ENCODE results near the gene SYTL3. TPM values are rescaled to one million over a fixed set of nuclear protein-coding genes. Genes with fewer than 3 reads are reported as not detected.

SYTL3 gene
- total and polyA plus RNA-seq, 10 of the 15 experiments (the other 5 are each of a cell fraction or from before 2014, with no cell fraction given) = 3.3 to 12.1 (median 6.9) TPM

DNA sequence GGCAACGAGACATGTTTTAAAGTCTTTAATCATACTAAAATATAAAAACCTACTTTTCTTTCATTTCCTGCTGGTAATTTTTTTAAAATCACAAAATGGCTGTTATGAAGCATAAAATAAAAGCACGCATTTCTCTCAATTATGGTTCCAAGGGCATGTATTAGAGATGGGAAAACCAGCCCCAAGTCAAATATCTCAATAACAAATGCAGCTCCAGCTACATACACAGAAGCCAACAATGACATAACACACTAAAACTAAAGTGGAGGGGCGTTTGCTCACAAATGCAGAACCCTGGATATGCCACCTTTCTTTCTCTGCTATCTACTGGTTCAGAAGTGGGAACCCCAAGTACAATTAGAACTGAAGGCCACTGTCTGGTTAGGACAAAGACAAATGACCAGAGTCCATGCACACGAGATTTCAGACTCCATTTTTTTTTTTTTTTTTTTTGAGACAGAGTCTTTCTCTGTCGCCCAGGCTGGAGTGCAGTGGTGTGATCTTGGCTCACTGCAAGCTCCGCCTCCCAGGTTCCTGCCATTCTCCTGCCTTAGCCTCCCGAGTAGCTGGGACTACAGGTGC, 141.5 kb downstream of the SYTL3 start:
- BruUV-seq (replicated peaks) = no TSS peak
- ChIA-PET SMC1A (ENCODE audit: uncharacterized antibody, unreplicated experiment) (interaction anchor here (0.6 to 7.5 kb wide), 17 partner anchors 9 to 182 kb away, joined by 3 to 73 read pairs (median 4); no protein-coding TSS in a partner anchor), POLR2A (interaction anchor here (0.9 to 5.0 kb wide), 5 partner anchors 18 to 188 kb away, joined by 4 to 27 read pairs (median 5); no protein-coding TSS in a partner anchor), CTCF (interaction anchor here (1.0 to 11.4 kb wide), 11 partner anchors 9 to 343 kb away, joined by 3 to 127 read pairs (median 6); no protein-coding TSS in a partner anchor), RAD21 (ENCODE audit: unreplicated experiment) (interaction anchor here (0.6 to 8.6 kb wide), 11 partner anchors 12 to 182 kb away, joined by 3 to 65 read pairs (median 8); no protein-coding TSS in a partner anchor)
- in situ Hi-C loops (cut with MboI) (no loop called here), intact Hi-C loops (cut with micrococcal nuclease; ENCODE audit: unreplicated experiment) (loop anchor here (5.0 kb wide), 2 partner anchors 74 to 76 kb away; no protein-coding TSS in a partner anchor)
- H3K4me2 ChIP-seq (ENCODE audit: control insufficient read depth, insufficient read depth) = no peak overlapping the region
- H3K36me3 ChIP-seq (ENCODE audit: control insufficient read depth in 2 of 2, insufficient read depth in 2 of 2, low read length in 1 of 2) = peaks cover 11 to 38% of the 10 kb centered on the region in 2 experiments
- no peaks in the 10 kb centered on the region; the same call in 2 of the 3 replicates for H3K9me3 ChIP-seq (replicated peaks; ENCODE audit: control insufficient read depth, insufficient read depth, low read length)
- 64% methylated on average over 6 of the region's 7 CpGs for WGBS (ENCODE audit: insufficient coverage, insufficient replicate concordance, low lambda C conversion rate, missing lambda C conversion rate)
- ATAC-seq (no peak), FAIRE-seq (no peak), DNase-seq (ENCODE audit: low read depth, low spot score) (no peak)
- no peak overlapping the region for H3K9ac ChIP-seq (ENCODE audit: control insufficient read depth, insufficient read depth, low read length)
- TF ChIP-seq, protein P1, sequence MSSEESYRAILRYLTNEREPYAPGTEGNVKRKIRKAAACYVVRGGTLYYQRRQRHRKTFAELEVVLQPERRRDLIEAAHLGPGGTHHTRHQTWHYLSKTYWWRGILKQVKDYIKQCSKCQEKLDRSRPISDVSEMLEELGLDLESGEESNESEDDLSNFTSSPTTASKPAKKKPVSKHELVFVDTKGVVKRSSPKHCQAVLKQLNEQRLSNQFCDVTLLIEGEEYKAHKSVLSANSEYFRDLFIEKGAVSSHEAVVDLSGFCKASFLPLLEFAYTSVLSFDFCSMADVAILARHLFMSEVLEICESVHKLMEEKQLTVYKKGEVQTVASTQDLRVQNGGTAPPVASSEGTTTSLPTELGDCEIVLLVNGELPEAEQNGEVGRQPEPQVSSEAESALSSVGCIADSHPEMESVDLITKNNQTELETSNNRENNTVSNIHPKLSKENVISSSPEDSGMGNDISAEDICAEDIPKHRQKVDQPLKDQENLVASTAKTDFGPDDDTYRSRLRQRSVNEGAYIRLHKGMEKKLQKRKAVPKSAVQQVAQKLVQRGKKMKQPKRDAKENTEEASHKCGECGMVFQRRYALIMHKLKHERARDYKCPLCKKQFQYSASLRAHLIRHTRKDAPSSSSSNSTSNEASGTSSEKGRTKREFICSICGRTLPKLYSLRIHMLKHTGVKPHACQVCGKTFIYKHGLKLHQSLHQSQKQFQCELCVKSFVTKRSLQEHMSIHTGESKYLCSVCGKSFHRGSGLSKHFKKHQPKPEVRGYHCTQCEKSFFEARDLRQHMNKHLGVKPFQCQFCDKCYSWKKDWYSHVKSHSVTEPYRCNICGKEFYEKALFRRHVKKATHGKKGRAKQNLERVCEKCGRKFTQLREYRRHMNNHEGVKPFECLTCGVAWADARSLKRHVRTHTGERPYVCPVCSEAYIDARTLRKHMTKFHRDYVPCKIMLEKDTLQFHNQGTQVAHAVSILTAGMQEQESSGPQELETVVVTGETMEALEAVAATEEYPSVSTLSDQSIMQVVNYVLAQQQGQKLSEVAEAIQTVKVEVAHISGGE (CRISPR knock-in tag; IDR thresholded peaks at IDR 0.05) = no peak
- TF ChIP-seq, protein P2, sequence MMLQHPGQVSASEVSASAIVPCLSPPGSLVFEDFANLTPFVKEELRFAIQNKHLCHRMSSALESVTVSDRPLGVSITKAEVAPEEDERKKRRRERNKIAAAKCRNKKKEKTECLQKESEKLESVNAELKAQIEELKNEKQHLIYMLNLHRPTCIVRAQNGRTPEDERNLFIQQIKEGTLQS (IDR thresholded peaks at IDR 0.05; ENCODE audit: borderline replicate concordance, extremely low read depth, low read depth, low read length) = no peak
- TF ChIP-seq WRNIP1 (IDR thresholded peaks at IDR 0.05; ENCODE audit: borderline replicate concordance, low read depth, low read length) (no peak), TAF1 (IDR thresholded peaks at IDR 0.05; ENCODE audit: borderline replicate concordance, low read depth, low read length) (no peak), SIX5 (IDR thresholded peaks at IDR 0.05; ENCODE audit: low read depth, low read length, severe bottlenecking) (no peak), HDAC6 (IDR thresholded peaks at IDR 0.05; ENCODE audit: unreplicated experiment) (no peak), SREBF2 (IDR thresholded peaks at IDR 0.05; ENCODE audit: low read length) (no peak)
- TF ChIP-seq, protein P3, sequence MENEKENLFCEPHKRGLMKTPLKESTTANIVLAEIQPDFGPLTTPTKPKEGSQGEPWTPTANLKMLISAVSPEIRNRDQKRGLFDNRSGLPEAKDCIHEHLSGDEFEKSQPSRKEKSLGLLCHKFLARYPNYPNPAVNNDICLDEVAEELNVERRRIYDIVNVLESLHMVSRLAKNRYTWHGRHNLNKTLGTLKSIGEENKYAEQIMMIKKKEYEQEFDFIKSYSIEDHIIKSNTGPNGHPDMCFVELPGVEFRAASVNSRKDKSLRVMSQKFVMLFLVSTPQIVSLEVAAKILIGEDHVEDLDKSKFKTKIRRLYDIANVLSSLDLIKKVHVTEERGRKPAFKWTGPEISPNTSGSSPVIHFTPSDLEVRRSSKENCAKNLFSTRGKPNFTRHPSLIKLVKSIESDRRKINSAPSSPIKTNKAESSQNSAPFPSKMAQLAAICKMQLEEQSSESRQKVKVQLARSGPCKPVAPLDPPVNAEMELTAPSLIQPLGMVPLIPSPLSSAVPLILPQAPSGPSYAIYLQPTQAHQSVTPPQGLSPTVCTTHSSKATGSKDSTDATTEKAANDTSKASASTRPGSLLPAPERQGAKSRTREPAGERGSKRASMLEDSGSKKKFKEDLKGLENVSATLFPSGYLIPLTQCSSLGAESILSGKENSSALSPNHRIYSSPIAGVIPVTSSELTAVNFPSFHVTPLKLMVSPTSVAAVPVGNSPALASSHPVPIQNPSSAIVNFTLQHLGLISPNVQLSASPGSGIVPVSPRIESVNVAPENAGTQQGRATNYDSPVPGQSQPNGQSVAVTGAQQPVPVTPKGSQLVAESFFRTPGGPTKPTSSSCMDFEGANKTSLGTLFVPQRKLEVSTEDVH (IDR thresholded peaks at IDR 0.05; ENCODE audit: low read depth, partially characterized antibody) = no peak
- no peaks in the 10 kb centered on the region for H3K27me3 ChIP-seq (replicated peaks in 1 of 2; ENCODE audit: control insufficient read depth in 2 of 2, insufficient read depth in 2 of 2, low read length in 1 of 2)
- peaks cover 5% of the 10 kb centered on the region; the same call in 1 of the 2 replicates for H4K20me1 ChIP-seq (ENCODE audit: control insufficient read depth, insufficient read depth)
- H3K4me3 ChIP-seq = no peak overlapping the region
- H3K27ac ChIP-seq (ENCODE audit: control insufficient read depth, insufficient read depth) = no peak overlapping the region
- H3K4me1 ChIP-seq (ENCODE audit: control insufficient read depth, insufficient read depth, low read length) = peaks cover 58% of the 10 kb centered on the region
- H3K79me2 ChIP-seq (ENCODE audit: control insufficient read depth, insufficient read depth, low read length) = peaks cover 68% of the 10 kb centered on the region
- no peak overlapping the region for H2AFZ ChIP-seq (ENCODE audit: control insufficient read depth, low read depth, low read length)

Measured in GM12878 (cell line).